NCI-H2196 (cell line): ENCODE data around the gene SOBP.
A peak's percentile ranks its signal among the peaks of the same experiment; 100 is the strongest.
"Not testable (repeated sequence)": the region's sequence is repeated elsewhere in the genome, so short reads cannot be mapped to it uniquely, and the experiment has no call there.

ENCODE experiments used
- DNase-seq: peaks from one replicate; lab custom pipeline; 2025; ENCODE audit not compliant: unreplicated experiment; lab: John Stamatoyannopoulos, UW

The SOBP gene, protein sequence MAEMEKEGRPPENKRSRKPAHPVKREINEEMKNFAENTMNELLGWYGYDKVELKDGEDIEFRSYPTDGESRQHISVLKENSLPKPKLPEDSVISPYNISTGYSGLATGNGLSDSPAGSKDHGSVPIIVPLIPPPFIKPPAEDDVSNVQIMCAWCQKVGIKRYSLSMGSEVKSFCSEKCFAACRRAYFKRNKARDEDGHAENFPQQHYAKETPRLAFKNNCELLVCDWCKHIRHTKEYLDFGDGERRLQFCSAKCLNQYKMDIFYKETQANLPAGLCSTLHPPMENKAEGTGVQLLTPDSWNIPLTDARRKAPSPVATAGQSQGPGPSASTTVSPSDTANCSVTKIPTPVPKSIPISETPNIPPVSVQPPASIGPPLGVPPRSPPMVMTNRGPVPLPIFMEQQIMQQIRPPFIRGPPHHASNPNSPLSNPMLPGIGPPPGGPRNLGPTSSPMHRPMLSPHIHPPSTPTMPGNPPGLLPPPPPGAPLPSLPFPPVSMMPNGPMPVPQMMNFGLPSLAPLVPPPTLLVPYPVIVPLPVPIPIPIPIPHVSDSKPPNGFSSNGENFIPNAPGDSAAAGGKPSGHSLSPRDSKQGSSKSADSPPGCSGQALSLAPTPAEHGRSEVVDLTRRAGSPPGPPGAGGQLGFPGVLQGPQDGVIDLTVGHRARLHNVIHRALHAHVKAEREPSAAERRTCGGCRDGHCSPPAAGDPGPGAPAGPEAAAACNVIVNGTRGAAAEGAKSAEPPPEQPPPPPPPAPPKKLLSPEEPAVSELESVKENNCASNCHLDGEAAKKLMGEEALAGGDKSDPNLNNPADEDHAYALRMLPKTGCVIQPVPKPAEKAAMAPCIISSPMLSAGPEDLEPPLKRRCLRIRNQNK

DNA sequence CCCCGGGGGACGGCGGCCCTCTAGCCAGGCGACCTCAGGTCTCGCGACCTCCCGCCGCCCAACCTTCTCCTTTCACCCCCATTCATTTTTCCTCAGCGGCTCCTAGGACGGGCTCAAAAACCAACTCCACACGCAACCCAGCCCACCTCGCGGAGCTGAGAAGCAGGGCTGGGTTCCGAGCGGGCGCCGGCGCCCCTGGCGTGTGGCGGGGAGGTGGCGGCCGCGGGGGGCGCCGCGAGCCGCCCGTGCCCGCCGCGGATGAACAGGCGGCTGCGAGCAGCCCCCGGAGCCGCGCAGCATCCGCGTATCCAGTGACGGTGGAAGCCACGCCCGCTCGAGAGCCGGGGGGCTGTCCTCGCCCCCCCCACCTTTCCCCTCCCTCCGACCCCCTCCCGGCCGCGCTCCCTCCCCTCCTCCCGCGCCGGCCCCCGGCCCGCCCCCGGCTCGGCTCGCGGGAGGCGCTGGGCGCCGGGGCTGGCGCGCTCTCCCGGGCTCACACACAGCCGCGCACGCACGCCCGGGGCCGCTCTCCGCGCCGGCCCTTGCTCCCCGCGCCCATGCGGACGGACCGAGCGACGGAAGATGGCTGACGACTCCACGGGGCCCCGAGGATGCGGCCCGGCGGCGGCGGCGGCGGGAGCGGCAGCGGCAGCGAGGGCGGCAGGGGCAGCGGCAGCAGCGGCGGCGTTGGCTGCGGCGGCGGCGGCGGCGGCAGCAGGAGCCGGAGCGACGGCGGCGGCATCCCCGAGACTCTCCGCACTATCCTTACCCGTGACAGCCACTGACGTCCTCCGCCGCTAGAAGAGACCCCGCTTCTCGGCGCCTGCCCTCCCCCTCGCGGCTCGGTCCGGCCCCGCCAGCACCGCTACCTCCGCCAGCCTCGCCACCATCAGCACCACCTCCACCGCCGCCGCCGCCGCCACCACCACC, at the start of gene SOBP:
SOBP (plus strand) TSS at position 482 of the 930 bp plus-strand sequence. CDS start 500 bp downstream, outside the sequence.
- peak; percentile 66 for DNase-seq

DNA sequence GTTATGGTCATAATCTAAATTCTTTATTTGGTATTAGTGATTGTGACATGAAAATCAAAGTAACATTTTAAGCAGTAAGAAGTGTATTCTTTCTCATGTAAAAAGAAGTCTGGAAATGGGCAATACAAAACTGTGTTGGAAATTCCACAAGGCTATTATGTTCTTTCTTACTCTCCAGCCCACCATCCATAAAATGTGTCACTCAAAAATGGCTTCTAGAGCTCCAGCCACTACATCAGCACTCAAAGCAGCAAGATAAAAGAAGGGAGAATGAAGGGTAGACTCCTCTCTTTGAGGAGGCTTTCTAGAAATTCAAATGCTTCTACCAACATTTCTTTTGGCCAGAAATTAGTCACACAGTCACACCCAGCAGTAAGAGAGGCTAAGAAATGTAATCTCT, 49.0 kb upstream of the SOBP start:
- no peak for DNase-seq

DNA sequence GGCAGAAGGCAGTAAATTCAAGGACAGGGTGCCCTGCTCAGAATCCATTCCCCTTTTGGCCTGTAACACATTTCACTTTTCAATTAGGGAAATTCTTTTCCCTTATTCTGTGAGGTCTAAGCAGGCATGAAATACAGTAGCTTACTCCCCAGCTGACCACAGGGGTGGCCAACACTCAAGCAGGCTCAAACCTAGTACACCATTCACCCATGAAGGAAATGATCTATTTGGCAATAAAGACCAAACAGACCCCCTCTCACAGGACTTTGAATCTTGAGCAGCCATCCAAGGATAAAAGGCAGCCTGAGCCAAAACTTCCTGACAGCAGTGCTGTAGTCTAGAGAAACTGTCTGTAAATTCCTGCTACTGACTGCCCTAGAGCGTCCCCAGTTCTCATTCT, 48.2 kb upstream of the SOBP start:
- no peak for DNase-seq

DNA sequence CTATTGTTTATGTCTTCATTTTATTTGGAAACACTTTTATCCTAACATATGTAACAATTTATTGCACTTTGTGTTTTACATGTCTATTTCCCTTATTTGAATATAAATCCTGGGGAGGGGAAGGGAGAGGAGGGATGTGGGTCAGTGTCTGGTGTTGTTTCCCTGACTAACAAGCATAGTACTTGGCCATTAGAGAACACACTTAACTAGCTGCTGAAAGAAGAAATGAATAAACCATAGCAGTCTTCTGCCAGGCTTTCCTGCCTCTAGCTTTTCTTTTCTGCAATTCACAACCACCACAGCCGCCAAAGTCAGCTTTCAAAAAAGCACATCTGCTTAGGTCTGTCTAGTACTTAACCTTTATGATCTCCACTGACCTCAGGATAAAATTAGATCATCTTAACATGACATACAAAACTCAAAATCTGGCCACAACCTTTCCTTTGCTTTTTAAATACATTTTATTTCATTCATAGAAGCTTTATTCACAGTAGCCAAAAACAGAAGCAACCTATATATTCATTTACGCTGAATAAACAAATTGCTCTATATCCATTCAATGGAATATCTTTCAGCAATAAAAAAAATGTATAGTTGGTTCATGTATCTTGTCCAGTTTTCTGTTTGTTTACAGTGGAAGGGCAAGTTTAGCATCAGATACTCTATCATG, 46.8 kb upstream of the SOBP start:
- no peak for DNase-seq

DNA sequence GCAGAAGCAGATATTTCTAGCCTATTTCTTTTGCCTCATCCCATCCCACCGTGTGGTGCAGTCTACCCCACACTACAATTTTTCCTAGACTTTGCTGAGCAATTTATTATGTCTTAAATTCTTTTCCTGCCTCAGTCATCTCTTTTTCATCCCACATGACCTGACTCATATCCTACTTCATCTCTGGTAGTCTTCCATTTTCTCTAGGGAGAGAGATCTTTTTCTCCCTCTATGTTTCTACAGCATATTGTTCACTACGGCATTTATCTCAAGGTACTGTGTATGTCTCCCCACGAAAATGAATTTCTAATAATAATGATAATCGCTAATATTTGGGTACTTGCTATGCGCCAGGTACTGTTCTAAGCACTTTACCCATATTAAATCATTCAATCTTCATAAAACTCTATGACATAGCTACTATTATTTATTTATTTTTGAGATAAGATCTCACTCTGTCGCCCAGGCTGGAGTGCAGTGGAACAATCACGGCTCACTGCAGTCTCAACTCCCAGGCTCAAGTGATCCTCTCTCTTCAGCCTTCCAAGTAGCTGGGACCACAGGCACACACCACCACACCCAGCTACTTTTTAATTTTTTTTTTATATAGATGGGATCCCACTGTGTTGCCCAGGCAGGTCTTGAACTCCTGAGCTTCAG, 46.2 kb upstream of the SOBP start:
- DNase-seq, result no peak

DNA sequence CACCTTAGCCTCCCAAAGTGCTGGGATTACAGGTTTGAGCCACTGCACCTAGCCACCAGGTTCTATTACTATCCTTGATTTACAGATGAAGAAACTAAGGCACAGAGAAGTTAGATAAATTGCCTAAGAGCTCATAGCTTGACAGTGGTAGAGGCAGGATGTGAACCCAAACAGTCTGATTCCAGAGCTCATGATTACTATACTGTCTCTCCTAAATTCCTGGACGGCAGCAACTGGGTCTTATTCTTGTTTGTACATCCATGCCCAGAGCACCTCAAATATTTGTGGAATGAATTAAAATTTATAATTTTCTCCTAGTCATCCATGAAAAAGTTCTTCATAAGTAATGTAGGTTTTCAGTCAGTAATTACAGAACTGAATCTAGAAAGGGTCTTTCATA, 45.6 kb upstream of the SOBP start:
- DNase-seq, result no peak

DNA sequence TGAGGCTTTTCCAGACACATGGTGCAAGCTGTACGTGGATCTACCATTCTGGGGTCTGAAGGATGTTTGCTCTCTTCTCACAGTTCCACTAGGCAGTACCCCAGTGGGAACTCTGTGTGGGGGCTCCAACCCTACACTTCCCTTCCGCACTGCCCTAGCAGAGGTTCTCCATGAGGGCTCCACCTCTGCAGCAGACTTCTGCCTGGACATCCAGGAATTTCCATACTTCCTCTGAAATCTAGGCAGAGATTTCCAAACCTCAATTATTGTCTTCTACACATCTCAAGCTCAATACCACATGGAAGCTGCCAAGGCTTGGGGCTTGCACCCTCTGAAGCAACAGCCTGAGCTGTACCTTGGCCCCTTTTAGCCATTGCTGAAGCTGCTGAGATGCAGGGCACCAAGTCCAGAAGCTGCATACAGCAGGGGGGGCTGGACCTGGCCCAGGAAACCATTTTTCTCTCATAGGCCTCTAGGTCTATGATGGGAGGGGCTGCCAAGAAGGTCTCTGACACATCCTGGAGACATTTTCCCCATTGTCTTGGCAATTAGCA, 42.2 kb upstream of the SOBP start:
- no peak for DNase-seq

DNA sequence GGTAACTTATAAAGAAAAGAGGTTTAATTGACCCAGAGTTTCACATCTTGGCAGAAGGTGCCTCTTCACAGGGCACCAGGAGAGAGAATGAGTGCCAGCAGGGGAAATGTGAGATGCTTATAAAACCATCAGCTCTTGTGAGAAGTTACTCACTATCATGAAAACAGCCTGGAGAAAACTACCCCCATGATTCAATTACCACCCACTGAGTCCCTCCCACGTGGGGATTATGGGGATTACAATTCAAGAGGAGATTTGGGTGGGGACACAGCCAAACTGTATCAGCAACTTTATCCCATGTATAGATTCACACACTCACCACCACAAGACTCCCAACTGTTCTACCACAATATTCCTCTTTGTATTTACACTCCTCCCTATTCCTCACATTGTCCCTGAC, 41.1 kb upstream of the SOBP start:
- no peak for DNase-seq

DNA sequence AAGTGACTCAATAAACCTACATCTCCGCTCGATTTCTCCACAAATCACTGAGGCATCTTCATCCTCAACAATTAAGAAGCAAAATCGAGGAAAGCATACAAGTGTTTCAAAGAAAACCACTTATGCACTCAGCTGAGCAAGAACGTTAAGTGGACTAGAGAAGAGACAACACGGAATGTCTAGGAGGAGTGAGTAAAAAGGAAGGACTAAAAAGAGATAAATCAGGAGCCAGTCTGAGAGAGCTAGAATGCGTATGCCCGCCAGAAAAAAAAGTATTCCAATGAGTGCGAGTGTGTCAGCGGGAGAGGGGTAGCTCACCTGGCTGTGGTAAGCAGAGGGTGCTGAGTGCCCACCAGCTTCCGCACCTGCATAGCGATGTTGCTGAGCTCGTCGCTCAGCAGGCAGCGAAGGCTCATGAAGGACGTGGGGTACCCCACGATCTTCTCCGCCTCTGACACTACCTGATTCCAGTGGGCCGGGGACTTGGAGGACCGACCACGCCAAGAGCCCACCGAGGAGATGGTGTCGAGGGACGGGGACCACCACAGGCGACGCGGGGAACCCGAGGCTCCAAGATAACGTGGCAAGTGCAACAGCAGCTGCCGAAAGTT, 31.1 kb upstream of the SOBP start:
- DNase-seq, result no peak

DNA sequence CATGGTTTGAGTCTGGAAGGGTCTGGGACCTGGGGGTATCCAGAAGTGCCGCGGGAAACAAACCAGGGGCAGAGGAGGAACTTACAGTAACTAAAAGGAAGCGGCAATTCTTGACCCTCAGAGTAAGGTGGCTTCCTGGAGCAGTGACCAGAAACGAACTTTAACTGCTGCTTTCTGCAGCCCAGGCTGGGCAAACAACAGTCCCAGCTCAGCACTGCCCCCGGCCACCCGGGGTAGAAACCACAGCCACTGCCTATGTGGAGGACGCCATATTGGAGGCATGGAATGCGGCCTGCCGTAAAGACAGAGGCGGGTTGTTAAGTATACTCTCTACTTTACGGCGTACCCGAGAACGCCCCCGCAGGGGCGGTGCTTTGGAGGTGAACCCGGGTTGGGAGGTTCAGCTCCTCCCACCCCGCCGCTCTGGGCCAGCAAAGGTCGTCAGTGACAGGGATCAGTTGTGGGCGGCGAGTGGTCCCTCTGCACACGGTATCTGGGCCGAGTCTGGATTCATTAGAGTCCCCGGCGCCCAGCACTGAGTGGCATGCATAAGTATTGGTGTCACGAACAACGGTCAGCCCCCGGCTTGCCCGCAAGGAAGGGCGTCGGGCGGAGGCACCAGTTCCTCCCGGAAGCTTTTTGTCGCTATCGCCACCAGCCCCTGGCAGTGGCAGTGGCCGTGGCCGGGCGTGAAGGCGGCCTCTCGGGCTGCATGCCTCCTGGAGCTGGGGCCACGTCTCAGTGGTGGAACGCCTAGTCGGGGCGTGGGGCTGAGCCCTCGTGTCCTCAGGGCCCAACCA, 30.4 kb upstream of the SOBP start, which contains the start of gene PDSS2:
PDSS2 (minus strand) TSS at position 282 of the 800 bp plus-strand sequence; CDS start at position 3, 279 bp downstream.
- DNase-seq, result peak; percentile 99

DNA sequence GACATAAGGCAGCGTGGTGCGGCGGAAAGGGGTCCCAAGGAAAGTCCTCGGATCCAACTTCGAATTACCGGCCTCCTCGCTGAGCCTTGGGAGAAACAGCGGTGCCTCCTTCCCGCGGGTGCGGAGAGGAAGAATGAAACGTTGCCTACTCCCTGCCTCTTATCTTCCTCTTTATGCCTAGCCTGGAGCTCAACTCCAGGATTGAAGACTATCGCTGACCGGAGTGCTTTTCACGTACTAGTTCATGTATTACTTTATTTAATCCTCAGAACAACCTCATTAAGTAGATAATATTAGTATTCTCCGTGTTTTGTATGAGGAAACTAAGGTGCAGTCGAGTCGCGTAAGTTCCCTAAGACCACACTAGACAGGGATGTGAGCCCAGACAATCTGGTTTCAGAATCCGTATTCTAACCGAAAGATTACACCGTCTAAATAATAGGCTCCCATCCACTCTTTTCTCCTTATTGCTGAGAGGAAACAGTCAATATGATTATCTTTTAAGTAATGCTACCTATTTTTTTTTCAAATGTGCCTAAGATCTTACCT, 29.8 kb upstream of the SOBP start:
- no peak for DNase-seq

DNA sequence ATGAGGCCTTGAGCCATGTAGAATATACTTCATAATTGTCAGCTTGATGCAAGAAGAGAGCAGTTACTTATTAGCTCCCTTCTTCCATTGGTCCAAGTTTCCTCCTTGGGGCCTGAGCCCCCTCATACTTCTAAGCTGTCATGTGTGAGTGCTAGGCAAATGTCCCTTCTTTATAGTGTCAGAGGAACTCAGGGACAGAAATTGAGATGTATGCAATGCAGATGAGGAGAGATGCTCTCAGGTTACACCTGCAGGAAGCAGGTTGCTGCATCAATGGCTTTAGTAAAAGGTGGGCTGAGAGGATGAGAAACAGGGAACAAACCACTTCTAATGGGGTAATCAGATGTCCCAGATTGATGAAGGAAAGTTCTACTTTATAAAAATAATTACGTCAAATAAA, 23.9 kb upstream of the SOBP start:
- DNase-seq, result no peak

DNA sequence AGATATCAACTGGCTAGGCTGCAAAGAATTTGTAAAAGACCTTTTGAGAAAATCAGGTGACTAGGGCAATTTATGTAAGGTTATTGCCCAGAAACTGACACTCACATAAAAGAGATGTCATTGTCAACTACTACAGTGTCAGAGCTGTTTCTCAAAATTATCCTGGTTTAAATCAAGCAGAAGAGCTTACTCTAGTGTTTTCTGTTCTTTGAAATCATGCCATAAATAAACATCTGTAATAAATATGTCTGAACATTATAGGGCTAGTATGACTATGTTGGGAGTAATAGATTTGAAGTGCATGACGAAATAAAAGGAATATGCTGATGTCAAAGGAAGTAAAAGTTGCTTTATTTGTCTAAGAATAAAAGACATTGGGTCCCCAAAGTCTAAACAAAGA, 19.6 kb upstream of the SOBP start:
- DNase-seq, result no peak

DNA sequence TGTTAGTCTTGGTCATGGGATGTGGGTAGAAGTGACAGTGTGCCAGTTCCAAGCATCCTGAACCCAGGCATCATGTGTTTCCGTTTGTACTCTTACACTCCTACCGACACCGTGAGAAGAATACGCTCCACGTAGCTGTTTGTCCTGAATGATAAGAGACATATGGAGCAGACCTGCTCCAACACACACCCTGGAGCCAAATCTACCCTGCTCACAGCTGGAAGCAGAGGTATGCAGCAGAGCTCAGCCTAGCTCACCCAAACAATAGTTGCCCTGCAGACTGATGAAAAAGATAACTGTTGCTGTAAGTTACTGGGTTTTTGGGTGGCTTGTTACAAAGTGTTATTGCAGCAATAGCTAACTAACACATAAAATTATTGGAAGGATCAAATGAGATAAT, 16.3 kb upstream of the SOBP start:
- DNase-seq, result no peak

DNA sequence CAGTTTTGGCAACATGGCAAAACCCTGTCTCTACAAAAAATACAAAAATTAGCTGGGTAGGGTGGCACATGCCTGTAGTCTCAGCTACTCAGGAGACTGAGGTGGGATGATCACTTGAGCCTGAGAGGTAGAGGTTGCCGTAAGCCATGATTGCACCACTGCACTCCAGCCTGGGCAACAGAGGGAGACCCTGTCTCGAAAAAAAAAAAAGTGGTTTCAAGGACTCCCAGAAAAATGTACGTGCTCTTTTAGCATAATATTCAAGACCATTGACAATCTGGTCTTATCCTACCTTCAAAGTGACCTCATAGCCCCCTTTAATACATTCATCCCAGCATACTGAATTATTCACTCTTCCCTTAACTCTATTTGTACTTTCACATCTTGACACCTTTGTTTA, 14.6 kb upstream of the SOBP start:
- DNase-seq, result not testable (repeated sequence)

DNA sequence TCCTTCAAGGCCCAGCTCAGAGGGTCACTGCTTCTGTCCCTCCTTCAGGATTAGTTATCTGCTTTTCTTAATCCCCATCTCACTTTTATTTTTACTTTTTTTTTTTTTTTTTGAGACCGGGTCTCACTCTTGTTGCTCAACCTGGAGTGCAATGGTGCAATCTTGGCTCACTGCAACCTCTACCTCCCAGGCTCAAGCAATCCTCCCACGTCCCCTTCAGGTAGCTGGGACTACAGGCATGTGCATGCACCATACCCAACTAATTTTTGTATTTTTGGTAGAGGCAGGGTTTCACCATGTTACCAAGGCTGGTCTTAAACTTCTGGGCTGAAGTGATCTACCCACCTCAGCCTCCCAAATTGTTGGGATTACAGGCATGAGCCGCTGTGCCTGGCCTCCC, 14.1 kb upstream of the SOBP start:
- DNase-seq, result not testable (repeated sequence)

DNA sequence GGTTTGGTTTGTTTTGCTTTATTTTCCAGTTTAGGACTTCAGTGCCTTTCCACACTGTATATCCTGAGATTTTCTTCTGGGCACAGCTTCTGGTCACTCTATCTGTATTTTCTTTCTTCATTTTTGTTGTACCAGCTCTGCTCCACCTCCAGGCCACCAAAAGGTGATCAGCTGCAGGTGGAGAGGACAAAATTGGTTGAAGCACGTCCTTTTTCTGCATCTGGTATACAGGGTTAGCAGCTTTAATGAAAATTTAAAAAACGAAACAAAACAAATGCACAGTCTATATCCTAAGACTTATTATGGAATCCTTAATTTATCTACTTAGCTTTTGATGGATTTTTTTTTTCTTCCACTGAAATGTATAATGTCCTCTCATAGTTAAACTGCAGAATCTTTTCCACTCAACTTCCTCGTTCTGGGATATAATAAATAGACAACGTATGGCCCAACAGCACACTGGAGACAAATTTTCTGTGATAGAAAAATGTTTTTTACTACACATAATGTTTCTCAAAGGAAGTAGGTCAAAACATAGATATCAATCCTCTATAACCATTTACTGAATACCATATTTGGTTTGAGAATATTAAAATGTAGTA, 10.7 kb upstream of the SOBP start:
- DNase-seq, result no peak

DNA sequence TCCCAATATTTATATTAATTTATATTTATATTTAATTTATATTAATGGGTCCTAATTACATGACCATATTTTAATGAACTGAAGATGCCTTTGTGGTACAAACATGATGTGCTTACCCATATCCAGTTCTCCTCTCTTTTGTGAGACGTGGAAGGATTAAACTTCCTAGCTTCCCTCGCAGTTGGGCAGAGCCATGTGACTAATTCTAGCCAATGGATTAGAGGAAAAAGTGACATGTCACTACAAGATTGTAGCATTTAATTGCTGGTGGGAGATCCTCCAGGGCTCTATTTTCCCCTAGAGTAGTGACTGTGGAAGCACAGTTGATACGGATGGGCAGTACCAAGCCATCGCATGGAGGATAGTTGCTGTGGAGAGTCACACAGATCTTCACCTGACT, 4.8 kb upstream of the SOBP start:
- DNase-seq, result no peak
